Fibroblast of peridontal ligament (primary cell): ENCODE data around the gene PLCD4.

Source experiments
- DNase-seq: peaks from one replicate; pipeline ENCODE4 v3.0.0-alpha.2; 2010; ENCODE audit errors: extremely low read depth

Gene PLCD4

GRCh38 chr2:218664653-218665052 is 57.0 kb downstream of the PLCD4 start:
- DNase-seq = no peak

- DNase-seq = no peak
Measured at GRCh38 chr2:218671097-218671653, 63.5 kb downstream of the PLCD4 start.

GRCh38 chr2:218671654-218672566 is 64.2 kb downstream of the PLCD4 start, which contains the start of the genes RNF25 and STK36:
Gene RNF25, minus strand, starts transcription at chr2:218672002. Its CDS starts 32 bp downstream, at chr2:218671970.
Gene STK36, plus strand, starts transcription at chr2:218672086. Its CDS starts 744 bp downstream, at chr2:218672830.
- DNase-seq = peak; percentile 91

GRCh38 chr2:218679119-218679518 is 71.4 kb downstream of the PLCD4 start:
- DNase-seq = no peak

- no peak for DNase-seq
Measured at GRCh38 chr2:218680061-218680460, 72.4 kb downstream of the PLCD4 start.
